Adipocyte (in vitro differentiated cells): Measurements from ENCODE around the gene RABEP1.
"Not testable (repeated sequence)": the region's sequence is repeated elsewhere in the genome, so short reads cannot be mapped to it uniquely, and the experiment has no call there.

ENCODE experiments used
- DNase-seq: peaks from one replicate; pipeline ENCODE4 v3.0.0-alpha.2; 2015; ENCODE audit warnings: low read depth
- H3K27me3 ChIP-seq: replicated peaks from 2 replicates; pipeline ENCODE4 v1.7.0; 2013; ENCODE audit warnings: mild to moderate bottlenecking, low read length, moderate library complexity; ENCODE audit not compliant: control insufficient read depth, insufficient read depth
- H3K36me3 ChIP-seq: 2 replicates; pipeline ENCODE4 v1.7.0; 2013; ENCODE audit warnings: low read length, mild to moderate bottlenecking, moderate library complexity; ENCODE audit not compliant: control insufficient read depth, insufficient read depth, severe bottlenecking
- H3K4me1 ChIP-seq: 2 replicates; pipeline ENCODE4 v1.7.0; 2013; ENCODE audit warnings: mild to moderate bottlenecking, low read length, moderate library complexity; ENCODE audit not compliant: control insufficient read depth, insufficient read depth
- H3K4me3 ChIP-seq: 2 replicates; pipeline ENCODE4 v1.7.0; 2013; ENCODE audit warnings: mild to moderate bottlenecking, low read length, moderate library complexity
- H3K9ac ChIP-seq: 2 replicates; pipeline ENCODE4 v1.7.0; 2013; ENCODE audit warnings: mild to moderate bottlenecking, low read length, moderate library complexity
- H3K9me3 ChIP-seq: 2 replicates; pipeline ENCODE4 v1.7.0; 2013; ENCODE audit warnings: mild to moderate bottlenecking, low read length, moderate library complexity; ENCODE audit not compliant: control insufficient read depth

The RABEP1 gene

GRCh38 chr17:5430413-5430999 lies 148.4 kb downstream of the RABEP1 start:
- no peak for DNase-seq
- H3K4me1 ChIP-seq = peaks cover 6% of the 10 kb centered on the region
- no peaks in the 10 kb centered on the region for H3K9me3 ChIP-seq
- no peaks in the 10 kb centered on the region for H3K27me3 ChIP-seq
- no peak overlapping the region for H3K9ac ChIP-seq
- H3K36me3 ChIP-seq = peaks cover 97% of the 10 kb centered on the region
- no peak overlapping the region for H3K4me3 ChIP-seq

- peaks cover 10% of the 10 kb centered on the region for H3K4me1 ChIP-seq
- not testable (repeated sequence) for DNase-seq, H3K9ac ChIP-seq, H3K27me3 ChIP-seq, H3K4me3 ChIP-seq, H3K9me3 ChIP-seq
- H3K36me3 ChIP-seq = peaks cover 93% of the 10 kb centered on the region
Measured at GRCh38 chr17:5431234-5431633, 149.2 kb downstream of the RABEP1 start.

GRCh38 chr17:5431949-5432556 lies 150.0 kb downstream of the RABEP1 start:
- H3K36me3 ChIP-seq = peaks cover 93% of the 10 kb centered on the region
- H3K27me3 ChIP-seq = no peaks in the 10 kb centered on the region
- DNase-seq = no peak
- H3K4me1 ChIP-seq = peaks cover 16% of the 10 kb centered on the region
- H3K9ac ChIP-seq = no peak overlapping the region
- H3K9me3 ChIP-seq = no peaks in the 10 kb centered on the region
- H3K4me3 ChIP-seq = no peak overlapping the region

- no peak for DNase-seq
Measured at GRCh38 chr17:5434984-5435383, 152.9 kb downstream of the RABEP1 start.

More at GRCh38 chr17:5434984-5435383, 152.9 kb downstream of the RABEP1 start:
- Histone ChIP-seq H3K36me3 (peaks cover 71% of the 10 kb centered on the region), H3K4me1 (peaks cover 31% of the 10 kb centered on the region), H3K27me3 (no peaks in the 10 kb centered on the region), H3K9me3 (no peaks in the 10 kb centered on the region), H3K4me3 (no peak overlapping the region), H3K9ac (no peak overlapping the region)
